DMS79 treated with DMSO at 0.1 percent for 48 hours (cell line): Measurements from ENCODE around the gene RSPO3.

Experiments
- DNase-seq: peaks from one replicate; lab custom pipeline; 2025; lab: John Stamatoyannopoulos, UW

The RSPO3 gene

DNA sequence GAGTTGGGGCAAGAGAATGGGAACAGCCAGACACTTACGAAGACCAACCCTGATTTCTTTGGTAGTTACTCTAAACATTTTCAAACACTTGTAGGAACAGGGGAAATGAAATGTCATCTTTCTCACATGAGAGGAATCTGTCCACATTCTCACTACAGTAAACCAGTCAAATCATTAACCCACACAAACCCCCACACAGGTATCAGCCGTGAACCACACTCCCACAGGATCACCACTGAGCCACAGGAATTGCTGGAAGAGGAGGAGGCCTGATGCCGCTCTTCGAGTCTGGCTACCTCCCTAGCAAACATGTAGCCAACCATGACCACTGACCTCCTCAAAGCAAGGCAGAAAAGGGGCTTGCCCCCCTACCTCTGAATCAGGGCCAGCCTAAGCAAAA, 6.9 kb upstream of the RSPO3 start:
- no peak for DNase-seq

DNA sequence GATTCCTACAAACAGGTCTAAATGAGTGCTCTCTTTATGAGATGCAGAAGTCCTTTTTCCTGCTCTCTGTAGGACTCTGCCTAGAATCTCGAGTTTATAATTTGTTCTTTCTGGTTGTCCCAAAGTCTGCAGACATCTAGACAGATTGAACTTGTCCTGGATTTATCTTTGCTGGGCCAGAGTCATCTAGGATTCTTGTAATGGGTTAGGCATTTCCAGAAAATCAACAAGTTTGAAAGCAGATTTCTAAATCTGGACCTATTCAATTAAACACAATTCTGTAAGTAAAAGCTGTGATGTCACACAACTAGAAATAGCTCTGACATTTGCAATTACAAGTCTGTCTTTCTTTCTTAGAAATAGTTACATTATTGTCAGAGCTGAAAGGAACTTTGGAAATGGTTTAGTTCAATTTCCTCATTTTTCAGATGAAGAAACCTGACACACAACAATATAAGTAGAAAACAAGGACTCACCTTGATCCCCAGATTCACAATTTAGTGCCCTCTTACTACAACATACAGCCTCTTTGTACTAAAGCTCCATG, 4.2 kb upstream of the RSPO3 start:
- DNase-seq = no peak

DNA sequence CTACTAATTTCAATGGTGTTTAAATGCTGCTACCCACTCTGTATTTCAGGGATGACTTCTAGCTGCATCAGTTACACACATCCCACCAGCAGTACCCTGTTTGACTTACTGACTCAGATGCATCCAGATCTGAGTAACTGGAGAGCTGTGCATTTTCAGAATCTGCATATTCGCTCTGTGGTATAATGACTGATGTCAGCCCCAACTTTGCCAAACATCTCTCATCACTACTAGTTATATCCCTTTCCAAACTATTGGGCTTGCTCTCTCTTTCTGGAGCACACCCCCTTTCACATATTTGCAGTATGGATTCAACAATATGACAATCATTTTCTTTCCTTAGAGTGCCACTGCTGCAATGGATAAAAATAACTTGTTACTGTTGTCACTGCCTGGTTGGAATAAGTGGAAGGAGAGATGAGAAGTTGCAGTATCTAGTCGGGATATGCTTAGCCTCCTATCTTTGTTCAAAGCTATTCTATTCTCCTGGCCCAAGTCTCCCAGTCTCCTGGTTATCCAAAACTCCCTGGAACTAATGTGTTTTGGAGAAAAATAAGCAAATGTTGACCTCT, 3.3 kb upstream of the RSPO3 start:
- DNase-seq = no peak

DNA sequence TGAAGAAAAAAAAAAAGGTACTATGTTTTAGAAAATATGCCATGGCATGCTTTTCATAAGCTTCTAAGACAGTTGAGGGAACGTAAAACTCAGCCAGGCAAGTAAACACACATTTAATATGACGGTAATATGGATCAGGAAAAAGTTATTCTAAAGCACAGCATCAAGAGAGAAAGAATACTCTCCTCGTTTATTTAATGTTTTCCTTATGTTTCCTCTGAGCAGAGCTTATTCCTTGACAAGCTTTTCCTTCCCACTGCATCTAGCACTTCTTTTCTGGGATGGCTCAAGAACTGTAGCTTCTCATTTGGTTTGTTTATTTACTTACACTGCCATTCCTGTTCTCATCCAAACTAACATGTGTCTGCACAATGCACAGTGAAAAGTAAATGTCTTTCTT, 2.7 kb upstream of the RSPO3 start:
- no peak for DNase-seq

DNA sequence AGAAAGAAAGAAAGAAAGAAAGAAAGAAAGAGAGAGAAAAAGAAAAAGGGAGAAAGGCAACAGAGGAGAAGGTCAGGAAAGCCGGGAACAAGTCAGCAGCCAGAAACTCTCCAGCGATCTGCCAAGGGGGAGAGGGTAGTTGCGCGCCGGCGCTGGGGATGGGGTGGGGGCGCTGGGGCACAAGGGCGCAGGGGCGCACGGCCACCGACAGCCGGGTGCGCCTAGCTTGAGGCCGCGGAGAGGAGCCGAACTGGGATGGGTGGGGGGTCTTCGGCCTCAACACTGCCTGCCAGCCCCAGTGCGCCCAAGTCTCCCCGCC, 533 bp upstream of the RSPO3 start:
- DNase-seq = no peak

DNA sequence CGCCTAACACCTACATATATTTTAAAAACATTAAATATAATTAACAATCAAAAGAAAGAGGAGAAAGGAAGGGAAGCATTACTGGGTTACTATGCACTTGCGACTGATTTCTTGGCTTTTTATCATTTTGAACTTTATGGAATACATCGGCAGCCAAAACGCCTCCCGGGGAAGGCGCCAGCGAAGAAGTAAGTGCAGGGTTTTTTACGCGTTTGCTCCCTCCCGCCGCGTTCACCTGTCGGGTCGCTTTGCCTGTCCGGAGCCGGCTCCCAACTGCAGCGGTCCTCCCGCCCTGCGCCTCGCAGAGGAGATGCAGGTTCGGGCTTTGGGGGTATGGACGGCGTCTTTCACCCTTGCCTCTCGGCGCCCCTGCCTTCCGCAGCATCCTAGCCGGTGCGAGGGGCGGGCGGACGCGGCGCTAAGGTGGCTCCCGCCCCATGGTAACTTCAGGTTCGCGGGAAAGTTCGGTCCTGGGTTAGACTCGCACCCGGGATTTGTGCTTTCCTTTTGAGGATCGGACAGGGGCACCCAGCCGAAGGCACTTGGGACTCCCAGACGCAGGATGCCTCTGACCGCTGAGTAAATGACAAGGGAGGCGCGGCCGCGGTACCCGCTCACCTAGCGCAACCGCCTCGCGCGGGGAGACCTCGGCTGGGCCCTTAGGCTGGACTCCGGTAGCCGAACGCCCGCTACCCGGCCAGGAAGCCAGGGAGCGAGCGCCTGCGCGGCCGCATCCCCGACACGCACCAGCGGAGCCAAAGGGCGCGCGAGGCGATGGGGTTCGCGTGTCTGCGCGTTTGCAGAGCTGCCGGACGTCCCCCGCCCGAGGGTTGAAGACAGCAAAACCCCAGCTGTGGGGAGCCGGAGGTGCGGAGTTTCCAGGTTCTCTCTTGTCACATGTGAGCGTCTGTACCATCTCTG, 891 bp downstream of the RSPO3 start:
- peak; percentile 37 for DNase-seq

DNA sequence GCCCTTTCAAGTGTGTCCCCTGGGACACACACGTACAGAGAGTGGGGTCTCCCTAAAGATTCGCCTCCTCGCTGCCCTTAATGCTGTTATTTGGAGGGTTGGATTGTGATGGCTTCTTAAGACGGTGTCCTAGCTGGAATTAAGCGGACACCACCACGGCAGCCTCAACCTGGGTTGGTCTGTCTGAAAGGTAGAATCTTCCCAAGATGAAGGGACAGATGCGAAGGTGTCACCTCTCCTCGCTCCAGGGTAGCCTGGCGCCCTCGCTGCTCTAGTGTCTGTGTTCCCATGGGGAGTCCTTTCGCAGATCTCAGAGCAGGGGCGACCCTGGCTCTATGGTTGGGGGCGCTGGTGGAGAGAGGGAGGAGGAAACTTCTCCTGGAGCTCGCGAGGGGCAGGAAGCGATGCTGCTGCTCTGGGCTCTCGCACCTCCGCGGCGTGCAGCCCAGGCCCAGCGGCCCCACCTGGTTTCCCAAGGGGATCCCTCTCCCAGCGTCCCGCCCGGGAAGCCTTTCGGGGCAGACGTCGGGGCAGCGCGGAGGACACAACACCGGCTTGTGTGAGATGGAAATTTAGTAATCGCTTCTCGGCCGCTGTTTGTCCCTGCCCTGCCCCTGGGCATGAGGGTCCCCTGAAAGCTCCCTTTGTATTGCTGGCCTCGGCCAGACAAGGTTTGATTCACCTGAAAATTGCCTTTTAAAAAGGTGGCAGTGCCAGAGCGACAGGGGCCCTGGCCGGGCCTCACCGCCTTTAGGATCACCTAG, 1.7 kb downstream of the RSPO3 start:
- DNase-seq = no peak

DNA sequence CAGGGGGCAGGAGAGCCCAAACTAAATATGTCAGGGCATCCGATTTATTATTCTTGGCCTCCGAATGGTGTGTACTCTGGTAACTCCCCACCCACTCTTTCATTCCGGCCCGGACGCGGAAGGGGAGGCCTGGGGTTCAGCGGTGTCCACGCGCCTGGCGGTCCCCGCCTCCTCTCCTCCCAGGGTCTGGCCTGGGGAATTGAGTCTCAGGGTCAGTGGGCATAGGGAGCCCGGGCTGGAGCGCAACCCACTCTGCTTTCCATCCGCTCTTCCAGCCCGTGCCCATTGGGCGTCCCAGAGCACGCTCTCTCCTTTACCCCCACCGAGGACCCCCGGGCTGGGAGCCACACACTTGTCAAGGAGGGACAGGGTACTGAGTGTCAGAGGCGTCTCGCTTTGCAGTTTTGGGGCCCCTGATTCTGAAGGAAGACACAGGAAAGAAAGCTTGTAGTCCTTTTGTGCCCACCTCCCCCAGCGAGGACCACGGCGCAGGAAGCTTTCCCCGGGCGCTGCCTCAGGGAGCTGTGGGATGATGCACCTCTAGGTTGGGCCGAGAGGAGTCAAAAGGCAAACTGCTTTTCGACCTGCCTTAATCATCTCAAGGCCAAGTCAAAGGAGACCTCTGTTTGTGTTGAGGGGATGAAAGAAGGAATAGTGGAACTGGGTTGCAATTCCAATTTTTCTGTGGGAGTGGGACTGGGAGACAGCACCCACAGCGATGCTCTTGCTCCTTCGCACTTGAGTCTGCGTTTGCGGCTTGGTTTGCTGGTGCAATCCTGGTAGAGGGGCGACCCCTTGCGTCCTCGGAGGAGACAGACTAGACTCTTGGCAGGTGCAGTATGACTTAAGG, 2.5 kb downstream of the RSPO3 start:
- peak; percentile 74 for DNase-seq

DNA sequence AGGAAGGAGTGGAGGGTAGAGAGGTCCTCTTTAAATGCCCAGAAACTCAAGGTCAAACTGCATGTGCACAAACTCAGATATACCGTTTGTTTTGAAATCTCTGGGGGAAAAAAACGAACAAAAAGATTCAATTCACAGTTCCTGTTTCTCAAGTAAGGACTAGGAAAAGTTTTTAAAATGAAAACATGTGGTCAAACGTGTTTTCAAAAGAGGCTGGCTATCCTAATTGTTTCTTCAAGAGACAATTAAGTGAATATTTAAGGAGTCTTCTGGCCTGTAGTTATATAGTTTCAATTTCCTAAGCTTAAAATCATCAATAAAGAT, 3.1 kb downstream of the RSPO3 start:
- no peak for DNase-seq

DNA sequence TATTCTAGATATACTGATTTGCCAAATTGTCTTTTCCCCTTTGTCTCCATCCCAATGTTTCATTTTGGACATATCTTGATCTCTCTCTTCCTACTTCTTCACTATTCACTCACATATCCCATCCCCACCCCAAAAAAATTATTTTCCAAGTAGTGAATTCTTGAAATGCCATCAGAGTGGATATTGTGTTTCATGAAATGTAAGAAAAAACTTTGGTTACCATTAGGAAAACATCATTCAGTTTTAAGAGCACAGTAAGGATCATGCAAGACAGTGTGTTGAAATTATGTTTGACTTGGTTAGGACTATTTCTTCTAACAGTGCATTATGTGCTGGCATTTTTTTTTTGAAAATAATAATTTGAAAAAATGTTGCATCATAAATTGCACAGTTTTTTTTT, 5.7 kb downstream of the RSPO3 start:
- DNase-seq = no peak

DNA sequence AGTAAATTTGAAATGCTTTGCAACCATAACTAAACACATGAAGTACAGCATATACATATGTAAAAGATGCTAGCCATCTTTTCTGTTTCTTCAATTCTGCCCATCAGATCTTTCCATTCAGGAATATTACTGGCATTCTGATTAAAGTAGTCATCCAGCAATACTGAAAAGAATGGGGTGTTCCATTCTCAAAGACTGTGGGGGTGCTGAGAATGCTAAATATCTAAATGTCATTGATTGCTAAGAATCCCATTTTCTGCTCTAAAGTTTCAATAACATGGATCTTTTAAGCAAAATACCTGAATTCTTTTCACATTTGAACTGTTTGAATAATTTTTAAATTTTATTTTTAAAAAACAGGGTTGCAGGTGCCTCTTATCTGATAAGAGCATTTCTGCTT, 6.2 kb downstream of the RSPO3 start:
- DNase-seq = no peak

DNA sequence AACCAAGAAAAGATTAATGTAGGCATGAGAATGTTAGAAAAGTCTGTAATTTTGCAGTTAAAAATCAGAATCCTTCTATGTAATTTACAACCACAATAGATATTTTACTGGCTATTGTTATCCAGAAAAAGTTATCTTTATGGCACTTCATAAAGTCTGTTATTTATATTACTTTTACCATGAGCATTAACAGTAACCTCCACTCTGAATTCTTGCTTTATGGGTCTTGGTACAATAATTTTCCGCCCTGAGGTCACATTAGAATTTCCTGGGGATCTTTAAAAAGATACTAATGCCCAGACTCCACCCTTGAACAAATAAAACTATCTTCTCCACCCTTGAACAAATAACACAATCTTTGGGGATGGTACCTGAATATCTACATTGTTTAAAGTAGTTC, 9.6 kb downstream of the RSPO3 start:
- no peak for DNase-seq

DNA sequence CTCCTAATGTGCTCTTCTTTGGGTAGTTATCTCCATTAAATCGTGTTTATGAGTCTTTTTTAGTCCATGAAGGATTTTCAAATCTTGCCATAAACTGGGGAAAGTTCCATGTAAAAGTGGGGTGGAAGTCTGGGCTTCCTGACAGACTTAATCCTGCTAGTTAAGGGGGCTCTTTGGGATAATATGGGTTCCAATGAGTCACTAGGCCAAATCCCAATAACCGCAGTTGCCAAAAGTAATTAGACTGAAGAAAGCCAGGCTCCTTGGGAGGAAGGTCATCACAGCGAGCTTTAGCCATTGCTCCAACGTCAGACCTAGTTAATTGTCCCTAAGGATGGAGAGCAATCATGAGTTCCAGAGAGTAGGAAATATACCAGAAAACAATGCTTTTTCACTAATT, 10.8 kb downstream of the RSPO3 start:
- no peak for DNase-seq

DNA sequence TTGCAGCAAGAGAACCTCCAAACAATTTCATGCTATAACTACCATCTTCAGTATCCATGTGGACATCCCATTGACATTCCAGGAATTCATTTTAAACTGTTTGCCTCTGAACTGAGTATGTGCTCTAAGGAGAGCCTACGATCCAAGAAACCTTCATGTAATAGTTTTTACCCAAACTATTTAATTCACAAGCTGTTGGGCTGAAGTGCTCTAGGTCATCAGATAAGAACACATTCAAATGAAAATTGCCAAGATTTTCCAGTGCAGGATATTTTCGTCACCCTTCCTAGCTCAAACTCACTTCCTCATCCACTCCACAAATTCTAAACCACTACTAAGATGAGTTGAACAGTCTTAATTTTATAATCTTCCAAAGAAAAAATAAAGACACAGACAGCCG, 12.8 kb downstream of the RSPO3 start:
- no peak for DNase-seq

DNA sequence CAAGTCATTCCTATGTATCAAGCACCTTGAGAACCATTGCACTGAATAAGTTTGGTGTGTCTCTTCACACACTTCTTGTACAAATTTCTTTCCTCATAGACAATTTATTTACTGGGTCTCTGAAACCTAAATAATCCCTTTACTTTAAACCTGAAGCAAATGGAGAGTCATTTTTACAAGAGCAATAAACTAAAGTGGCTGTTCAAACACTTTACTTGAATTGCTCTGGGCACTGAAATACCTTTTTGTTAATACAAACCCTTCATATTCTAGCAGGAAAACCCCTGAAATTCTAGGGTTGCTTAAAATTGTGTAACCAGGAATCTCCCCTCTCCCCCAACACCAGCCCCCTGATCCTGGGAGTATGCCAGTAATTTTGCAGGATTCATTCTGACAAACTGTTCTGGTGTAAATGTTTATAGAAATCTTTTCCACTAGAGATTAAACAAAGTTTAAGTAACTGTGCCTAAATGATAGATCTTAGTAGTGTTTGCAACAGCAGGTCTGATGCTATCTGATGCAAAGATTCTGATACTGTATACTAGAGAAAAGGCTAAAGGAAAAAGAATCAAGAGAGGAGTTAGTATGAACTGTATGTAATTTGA, 13.4 kb downstream of the RSPO3 start:
- DNase-seq = no peak

DNA sequence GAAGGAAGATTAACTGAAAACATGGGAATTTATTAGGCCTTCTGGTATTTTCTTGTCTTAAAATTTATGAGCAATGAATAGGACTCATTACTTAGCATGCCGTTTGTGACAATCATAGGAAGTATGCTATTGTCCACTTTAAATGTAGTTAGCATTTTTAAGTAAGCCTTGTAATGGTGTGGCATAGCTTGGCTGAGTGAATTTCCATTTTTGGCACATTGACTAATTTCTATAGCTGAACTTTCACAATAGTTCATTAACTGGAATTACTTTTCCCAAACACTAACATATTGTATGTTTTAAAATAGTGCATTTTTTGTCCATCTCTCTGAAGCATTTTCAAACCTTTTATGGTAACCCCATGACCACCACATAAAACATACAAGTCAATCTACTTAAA, 15.7 kb downstream of the RSPO3 start:
- no peak for DNase-seq

DNA sequence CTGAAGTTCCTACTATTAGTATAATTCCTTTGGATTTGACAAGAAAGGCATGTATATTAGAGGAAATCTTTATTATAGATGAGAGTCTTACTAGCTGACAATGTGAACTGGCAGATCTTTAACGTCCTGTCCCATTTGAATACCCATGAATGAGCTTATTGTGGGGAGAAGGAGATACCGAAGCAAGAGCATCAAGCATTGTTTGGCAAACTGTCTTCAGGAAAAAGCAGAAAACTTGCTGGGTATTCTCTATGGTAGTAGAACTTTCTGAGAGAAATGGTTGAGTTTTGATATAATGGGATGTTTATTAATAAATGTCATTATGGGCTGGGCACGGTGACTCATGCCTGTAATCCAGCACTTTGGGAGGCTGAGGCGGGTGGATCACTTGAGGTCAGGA, 18.3 kb downstream of the RSPO3 start:
- DNase-seq = no peak

DNA sequence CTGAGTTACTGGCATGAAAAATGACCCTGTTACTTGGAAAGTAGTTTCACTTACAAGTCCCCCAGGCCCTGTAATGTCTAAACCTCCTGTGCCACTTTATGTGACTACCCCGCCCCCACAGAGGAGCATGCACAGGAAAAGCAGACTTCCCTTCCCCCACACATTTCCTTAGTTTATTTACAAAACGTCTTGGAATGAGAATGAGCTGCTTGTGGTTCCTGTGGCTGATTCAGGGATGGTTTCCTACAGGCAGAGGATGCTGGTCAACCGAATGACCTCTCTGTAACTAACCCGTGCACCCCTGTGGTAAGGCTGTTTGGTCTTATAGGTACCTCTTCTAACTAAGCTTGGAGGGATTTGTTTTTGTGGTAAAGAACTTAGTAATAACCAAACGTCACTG, 28.5 kb downstream of the RSPO3 start:
- DNase-seq = no peak

DNA sequence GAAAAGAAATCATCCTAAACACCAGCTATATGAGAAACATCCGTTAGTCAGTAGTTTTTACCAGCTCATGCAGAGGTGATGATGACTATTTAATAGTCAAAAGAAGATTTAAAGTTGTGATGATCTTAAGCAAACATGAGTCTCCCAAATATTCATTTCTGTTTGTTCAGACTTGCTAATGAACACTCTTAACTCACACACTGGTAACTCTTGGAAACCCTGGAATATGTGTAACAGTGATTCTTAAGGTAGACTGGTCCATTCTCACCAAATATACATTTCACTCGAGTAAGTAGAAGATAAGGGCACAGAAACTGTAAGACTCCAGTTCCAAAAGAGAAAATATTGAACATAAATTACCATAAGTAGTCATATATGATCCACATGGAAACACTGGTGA, 29.1 kb downstream of the RSPO3 start:
- DNase-seq = no peak

DNA sequence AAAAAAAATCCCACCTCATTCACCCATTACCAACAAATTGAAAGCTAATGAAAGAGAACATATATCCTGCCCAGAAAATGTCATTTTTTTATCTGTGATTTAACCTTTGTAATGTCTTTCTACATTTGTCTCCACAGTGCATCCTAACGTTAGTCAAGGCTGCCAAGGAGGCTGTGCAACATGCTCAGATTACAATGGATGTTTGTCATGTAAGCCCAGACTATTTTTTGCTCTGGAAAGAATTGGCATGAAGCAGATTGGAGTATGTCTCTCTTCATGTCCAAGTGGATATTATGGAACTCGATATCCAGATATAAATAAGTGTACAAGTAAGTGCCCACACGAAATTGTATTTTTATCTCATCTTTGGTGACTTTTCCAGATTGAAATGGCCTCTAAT, 30.0 kb downstream of the RSPO3 start:
- DNase-seq = no peak

DNA sequence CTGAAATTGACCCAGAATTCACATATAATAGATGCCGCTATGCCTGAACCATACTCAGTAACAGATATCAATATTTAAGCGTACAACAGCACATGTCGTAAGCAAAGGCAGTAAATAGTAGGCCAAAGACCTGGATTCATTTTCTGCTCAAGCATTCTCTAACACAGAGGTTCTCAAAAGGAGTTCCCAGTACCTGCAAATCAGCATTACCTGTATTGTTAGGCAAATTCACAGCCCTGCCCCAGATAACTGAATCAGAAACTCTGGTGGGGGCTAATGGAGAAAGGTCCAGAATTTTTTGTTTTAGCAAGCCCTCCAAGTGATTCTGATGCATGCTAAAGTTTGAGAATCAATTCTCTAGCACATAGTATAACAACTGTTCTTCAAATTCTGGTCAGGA, 36.0 kb downstream of the RSPO3 start:
- no peak for DNase-seq

DNA sequence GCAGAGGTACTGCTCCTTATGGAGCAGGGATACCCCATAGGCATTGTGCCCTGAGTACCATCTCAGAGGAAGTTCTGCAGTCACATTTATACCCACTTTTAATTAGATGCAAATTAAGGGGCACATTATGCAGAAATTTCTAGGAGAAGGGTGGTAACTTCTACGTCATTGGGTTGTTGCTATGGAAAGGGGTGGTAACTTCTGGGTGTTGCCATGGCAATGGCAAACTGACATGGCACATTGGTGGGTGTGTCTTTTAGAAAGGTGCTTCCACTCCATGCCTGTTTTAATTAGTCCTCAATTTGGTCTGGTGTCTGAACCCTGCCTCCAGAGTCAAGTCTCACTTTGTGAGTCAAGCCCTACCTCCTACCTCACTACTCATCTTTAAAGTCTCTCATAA, 42.0 kb downstream of the RSPO3 start:
- DNase-seq = no peak
